GM21390 (cell line): ENCODE measurements around the gene PAM.
"Not testable (repeated sequence)": the region's sequence is repeated elsewhere in the genome, so short reads cannot be mapped to it uniquely, and the experiment has no call there.

ENCODE experiments used
- ATAC-seq: cut with Tn5 transposase; IDR thresholded peaks from one replicate; pipeline ENCODE4 v1.9.1; 2021; ENCODE audit not compliant: unreplicated experiment

Gene PAM

DNA sequence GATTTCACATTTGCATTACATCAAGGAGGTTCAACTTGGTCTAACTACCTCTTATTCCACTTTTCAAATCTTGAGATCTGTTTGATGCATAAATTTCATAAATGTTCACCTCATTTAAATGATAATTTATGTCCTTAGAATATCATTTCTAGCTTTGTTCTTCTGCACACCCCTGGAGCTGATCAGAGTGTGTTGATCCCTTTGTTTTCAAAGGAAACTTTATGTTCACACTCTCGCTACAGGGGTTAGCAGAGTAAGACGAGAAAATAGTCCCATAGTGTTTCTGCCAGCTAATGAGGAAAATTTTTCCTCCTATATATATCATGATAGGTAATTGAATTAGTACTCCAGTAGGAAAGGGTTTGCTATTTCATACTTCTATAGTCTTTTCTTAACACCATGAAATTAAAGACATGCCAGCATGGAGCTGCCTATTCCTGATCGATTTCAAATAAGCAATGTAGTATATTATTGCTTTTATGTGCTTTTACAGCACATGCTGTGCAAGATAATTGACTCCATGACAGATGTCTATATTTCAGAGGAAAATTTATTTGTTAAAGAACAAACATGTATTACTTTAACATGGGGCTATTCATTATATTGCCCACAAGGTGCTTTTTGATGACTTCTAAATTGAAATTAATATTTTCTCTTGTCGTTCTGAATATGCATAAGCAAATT, 4.8 kb upstream of the PAM start:
- ATAC-seq, result no peak

DNA sequence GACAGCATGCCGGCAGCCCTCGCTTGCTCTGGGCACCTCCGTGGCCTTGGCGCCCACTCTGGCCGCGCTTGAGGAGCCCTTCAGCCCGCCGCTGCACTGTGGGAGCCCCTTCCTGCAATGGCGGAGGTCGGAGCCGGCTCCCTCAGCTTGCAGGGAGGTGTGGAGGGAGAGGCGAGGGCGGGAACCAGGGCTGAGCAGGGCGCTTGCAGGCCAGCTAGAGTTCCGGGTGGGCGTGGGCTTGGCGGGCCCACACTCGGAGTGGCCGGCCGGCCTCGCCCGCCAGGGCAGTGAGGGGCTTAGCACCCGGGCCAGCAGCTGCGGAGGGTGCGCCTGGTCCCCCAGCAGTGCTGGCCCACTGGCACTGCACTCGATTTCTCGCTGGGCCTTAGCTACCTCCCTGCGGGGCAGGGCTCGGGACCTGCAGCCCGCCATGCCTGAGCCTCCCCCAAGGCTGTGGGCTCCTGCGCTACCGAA, 3.2 kb upstream of the PAM start:
- ATAC-seq, result not testable (repeated sequence)

DNA sequence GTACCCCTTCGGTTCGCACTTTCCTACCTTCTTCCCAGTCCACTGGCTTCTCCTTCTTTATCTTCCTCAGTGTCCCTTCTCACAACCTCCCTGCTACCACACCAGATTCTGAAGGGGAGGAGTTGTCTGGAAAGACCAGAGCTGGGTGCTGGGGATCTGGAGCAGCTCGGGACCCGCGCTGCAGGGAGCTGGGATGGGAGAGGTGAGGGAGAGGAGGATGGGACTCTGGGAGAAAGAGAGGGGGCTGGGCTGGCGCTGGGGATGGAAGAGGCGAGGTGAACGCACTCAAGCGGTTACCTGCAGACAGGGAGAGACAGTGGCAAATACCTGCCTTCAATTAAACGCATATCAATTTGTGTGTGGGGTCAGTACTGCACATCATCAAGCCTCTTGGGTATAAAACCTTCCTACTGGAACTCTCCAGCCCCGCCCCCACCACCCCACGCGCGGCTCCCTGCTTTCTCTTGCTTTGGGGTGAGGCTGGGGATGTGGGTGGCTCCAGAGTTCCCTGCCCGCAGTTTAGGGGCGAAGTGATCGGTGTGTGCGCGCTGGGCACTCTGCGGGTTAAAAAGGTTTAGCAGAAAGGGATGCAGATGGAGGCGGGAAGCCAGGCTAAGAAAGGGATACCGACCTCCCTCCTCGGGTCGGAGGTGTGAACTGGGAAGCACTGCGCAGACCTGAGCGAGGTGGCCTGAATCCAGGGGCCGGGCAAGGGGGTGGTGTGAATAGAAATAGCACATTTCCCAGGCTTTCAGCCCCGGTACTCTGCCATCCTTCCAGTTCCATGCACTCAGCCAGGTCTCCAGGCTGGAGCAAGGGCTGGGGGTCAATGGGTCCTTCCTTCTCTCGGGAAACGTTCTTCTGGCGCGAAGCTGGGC, 977 bp upstream of the PAM start:
- ATAC-seq, result peak; percentile 3

DNA sequence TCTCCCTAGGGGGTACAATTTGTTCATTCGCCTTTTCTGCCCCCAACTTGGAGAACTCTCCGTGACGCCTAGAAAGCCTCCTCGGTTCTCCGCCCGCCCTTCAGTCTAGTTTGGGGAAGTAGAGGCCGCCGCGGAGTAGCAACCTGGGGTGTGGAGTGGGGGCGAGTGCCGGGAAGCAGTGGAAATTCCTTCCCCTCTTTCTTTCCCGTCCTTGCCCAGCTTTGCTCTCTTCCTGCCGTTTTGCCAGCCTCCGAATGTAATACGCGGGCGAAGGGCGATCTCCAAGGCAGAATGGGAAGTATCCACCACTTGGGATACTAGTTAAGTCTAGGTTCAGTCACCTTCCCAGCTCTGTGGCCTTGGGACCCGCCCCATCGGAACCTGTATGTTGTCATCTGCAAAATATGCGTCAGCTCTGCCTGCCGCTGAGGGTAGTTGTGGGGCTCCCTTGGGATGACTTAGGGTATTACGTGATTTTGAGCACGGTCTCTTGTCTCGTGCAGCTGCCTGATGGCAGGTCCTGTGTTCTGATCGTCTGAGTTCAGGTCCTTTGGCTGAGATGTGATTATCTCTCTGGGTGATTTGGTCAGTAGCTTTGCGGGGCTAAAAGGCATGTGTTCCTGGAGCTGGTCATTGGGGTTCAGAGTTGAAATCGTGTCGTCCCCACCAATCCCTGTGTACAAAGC, 724 bp downstream of the PAM start:
- ATAC-seq, result peak; percentile 62

DNA sequence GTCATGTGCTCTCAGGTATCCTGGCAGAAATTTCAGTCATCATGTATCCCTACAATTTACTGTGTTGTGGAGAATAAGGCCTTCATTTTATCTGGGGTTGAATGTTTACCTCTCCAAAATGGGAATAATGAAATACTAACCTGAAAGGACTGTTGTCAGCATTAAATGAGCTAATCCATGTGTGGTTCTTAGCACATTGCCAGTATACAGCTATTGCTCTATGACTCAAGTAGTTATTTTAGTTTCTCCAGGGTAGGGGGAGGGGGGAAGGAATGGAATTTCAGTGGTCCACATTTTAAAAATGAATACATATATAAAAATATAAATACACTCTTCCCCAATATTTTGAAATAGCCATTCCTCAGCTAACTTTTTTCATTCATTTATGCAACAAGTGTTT, 3.5 kb downstream of the PAM start:
- no peak for ATAC-seq

DNA sequence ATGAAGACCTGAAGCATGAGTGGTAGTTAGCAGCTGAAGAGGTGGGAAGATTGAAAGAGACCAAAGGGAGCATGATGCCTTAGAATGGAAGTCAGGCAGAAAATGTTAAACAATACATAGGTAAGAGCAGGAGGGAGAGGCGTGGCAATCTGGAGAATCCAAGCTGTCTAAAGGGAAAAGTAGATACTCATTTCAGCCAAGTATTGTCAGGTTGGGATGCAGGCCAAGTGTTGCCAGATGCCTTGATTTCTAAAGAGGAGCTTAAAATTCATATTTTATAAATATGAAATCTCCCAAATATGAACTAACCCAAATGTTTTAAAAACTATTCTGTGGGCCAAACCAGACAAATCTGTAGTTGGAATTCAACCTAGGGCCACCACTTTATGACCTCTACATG, 4.2 kb downstream of the PAM start:
- no peak for ATAC-seq

DNA sequence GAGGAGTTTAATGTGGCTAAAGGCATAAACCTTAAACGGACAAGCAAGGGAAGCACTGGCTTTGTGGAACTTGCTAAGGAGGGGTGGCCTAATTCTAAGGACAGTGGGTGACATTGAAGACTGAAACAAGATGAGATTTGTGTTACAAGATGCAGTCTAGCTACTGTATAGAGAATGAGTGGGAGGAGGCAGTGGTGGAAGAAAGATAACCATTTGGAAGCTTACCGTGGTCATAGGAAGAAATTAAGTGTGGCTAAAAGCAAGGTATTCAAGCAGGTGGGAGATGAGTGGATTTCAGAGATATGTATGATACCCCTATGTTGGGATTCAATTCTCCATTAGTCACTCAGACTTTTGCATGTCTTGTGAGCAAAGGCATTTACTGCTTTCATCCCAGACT, 4.6 kb downstream of the PAM start:
- ATAC-seq, result no peak

DNA sequence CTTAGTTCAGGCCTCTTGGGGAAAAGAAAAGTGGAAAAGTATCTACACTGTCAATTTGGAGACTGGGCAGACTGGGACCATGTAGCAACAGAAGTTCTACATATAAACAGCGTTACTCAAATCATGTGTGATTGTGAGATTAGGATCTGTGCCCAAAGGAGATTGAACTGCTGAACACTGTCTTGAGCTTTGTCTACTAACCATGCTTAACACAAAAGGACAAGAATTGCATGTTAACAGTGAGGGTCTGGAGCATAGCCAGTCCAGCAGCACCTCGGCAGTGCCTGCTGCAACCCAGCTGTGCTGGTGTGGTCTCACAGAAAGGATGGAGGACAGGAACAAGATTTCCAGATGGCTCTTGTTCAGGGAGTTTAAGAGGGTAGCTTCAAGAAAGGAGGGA, 5.7 kb downstream of the PAM start:
- ATAC-seq, result no peak

DNA sequence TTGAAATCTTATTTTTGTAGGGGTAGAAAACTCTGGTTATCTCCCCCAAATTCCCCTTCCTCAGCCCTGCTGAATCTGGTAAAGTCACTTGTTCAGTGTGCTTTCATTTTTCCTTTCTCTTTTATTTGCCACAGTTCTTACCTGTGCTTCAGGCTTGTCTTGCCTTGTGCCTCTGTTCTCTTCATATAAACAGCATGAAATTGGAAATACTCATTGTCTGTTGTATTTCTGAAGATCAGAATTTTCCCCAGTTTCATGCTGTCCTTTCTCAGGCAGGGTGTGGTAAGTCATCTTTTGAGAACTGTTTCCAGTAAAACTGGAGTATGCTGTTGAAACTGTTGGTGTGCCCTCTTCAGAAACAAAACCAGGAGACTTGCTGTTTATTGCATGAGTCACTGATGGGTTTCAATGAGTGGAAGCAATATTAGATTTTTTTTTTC, 7.0 kb downstream of the PAM start:
- peak; percentile 70 for ATAC-seq

DNA sequence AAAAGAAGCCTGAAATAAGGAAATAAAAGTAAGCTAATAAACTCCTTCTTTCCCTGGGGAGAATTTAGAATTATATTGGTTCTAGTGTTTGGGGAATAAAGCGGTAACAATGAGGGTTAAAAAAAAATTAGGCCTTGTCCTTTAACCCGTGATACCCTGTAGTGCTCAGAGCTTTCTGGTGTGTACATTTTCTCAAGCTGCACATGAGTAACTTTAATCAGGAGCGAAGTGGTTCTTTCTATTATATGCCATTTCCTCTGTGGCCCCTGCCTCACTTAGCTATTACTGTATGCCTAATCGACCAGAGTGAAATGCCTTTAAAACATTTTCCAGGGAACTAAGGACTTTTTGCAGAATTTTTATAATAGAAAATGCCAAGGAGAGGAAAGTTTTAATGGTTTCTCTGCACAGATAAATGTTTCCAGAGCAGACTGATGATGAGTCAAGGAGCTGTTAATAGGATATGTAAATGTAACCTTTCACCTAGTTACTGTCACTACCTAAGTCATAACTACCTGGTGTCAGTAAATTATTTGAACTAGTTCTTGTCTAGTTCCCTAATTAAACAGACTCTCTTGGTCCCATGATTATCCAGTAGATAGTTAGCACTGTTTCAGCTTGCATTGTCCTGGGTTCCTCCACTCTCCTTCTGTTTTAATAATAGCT, 7.6 kb downstream of the PAM start:
- peak; percentile 22 for ATAC-seq

DNA sequence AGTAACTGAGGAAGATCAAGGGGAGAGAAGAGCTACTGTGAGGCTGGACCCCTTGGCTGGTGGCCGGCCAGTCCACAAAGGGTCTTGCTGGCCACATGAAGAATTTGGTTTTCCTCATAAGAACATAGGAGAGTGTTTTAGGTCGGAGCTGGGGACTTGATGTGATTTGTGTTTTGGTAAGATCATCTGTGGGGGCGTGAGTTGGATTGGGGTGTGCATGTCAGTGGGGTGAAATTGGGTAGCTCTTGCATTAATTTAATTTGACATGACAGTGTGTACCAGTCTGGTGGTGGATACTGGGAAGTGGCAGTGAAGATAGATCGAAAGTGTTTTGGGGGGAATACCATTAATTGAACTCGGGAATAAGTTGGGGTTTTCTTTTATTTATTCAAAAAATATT, 8.6 kb downstream of the PAM start:
- no peak for ATAC-seq

DNA sequence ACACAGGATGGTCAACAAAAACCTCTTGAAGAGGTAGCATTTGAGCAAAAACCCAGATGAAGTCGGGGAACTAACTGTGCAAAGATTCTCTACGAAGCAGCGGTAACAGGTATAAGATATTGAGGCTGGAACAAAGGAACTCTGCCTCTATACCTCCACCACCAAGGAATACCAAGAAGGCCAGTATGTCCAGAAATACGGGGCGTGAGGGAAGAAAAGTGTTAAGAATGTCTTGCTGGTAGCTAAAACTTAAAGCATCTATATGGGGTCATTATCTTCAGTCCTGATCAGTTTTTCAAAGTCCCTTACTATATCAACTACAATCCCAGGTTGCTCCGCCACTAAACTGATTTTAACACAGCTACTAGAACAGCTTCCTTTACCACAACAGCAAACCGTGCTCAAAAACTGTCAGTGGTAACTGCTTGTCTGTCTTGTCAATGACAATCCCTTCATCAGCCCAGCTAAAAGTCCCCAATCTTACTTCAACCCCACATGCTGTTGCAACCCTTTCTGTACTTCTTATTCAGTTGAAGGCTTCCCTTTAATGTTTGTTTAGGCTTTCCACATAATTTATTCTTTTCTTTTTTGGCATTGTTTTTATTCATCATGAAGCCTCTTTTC, 9.4 kb downstream of the PAM start:
- ATAC-seq, result no peak

DNA sequence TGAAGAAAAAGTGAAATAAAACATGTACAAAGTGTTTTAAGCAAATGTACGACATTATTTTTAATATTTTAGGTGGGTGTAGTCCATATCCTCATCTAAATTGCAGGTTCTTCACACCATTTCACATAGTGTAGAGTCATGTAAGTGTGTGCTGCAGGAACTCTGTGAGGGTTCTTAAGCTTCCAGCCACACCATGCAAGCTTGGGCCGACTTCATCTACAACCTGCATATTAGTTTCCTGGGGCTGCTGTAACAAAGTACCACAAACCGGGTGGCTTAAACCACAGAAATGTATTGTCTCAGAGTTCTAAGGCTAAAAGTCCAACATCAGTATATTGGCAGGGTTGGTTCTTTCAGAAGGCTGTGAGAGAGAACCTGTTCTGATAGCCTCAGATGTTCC, 10.2 kb downstream of the PAM start:
- ATAC-seq, result no peak

DNA sequence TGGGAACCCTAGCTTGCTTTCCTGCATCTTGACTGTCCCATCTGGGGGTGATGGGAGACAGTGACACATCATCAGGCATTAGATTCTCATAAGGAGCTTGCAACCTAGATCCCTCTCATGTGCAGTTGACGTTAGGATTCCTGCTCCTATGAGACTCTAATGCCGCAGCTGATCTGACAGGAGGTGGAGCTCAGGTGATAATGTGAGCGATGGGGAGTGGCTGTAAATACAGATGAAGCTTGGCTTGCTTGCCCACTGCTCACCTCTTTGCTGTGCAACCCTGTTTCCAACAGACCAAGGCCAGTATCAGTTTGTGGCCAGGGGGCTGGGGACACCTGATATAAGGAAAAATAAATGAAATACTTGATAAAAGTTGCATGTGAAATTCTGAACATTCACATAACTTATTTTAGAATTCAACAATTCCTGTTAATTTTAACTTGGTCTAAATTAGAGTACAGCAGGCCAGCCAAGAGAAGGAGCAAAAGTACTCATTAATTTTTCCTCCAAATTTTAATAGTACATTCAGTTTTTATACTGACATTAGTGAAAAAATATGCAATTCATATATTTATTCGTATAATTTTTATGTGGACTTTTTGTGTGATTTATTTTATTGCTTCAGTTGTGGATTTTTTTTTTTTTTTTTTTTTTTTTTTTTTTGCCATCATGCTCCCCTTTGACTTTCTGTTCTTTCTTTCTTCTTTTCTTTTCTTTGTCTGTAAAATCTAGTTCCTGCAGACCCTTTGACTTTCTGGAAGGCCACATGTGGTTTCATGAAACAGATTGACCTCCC, 11.4 kb downstream of the PAM start:
- ATAC-seq, result no peak

DNA sequence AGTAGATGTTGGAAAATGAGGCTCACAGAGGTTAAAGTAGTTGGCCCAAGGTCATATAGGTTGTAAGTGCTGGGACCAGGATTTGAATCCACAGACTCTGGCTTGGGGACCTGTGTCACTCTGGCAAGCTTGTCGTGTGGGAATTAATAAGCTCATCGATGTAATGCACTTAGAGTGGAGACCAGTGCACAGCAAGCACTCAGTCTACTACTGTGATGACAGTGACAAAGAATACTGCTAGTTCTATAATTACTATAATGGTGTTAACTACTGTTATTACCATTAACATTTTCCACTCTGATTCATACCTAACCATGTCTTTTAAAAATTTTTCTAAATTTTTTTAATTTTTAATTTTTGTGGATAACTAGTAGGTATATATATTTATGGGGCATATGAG, 12.8 kb downstream of the PAM start:
- no peak for ATAC-seq

DNA sequence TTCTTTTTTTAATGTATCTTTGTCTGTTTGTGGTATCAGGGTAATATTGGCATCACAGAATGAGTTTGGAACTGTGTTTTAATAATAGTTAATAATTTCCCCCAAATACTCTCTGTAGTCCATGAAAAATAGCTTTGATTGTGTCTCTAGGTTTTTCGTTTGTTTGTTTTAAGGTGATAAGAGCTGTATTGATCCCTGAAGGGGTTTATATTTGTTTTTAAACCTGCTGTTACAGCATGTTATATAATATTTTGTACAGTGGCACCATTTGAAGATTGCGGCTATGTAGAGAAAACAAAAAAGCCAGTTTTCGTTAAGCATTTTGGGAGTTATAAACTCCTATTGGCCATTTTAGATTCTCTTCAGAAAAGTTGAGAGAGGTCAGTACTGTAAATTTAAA, 15.7 kb downstream of the PAM start:
- no peak for ATAC-seq

DNA sequence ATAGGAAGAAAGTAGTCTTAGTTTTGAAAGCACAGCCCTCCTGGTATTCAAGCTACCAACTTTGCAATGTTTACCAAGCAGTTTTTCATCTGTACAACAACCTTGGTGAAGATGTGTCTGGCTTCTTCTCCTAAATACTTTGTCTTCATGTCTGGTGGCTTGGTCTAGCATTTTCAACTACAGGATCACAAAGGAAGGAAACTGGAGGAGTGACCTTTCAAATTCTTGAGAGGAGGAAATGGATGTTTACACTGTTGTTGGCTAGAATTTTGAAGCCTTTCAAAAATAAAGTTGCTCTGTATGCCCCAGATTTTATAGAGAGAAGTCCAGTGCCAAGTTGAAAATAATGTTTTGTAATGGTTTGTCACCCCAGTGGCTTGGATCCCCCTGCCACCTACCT, 16.3 kb downstream of the PAM start:
- ATAC-seq, result no peak

DNA sequence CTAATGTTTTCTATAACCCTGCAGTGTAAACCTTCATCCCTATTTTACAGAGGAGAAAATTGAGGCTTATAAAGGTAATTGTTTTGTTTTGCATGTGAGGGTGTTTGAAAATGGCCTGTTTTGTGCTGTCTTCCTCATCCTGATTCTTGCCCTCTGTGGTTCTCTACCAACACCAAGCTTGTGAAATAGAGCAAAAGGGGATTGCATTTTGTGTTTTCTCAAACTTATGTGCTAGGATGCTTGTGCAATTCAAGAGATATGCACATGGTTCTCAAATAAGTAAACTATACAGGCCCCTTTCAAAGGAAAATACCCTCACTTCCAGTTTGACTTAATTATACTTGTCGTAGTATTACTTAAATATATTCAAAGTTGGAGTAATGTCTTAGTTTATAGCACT, 17.2 kb downstream of the PAM start:
- no peak for ATAC-seq

DNA sequence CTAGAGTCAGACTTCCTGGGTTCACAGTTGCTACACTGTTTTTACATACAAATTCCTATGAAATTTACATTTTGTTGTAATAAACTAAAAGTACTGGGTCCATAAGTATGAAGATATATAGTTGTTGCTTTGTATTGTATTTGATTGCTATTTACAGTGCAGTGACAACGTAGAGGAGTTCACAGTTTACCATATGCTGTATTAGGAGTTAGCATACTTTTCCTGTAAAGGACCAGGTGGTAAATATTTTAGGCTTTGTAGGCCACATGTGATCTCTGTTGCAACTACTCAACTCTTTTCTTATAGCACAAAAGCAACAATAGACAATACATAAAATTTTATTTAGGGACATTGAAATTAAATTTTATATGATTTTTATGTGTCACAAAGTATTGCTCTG, 18.0 kb downstream of the PAM start:
- ATAC-seq, result no peak

DNA sequence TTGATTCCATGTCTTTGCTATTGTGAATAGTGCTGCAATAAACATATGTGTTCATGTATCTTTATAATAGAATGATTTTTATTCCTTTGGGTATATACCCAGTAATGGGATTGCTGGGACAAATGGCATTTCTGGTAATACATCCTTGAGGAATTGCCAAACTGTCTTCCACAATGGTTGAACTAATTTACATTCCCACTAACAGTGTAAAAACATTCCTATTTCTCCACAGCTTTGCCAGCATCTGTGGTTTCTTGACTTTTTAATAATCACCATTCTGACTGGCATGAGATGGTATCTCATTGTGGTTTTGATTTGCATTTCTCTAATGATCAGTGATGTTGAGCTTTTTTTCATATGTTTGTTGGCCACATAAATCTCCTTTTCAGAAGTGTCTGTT, 20.7 kb downstream of the PAM start:
- not testable (repeated sequence) for ATAC-seq
